Loucy (cell line): ENCODE data around the gene PURA.

Experiments
- EZH2phosphoT487 ChIP-seq: fragments of 200-600 bp; IDR thresholded peaks from 2 replicates; pipeline ENCODE4 v1.6.1; 2018; ENCODE audit warnings: antibody characterized with exemption, mild to moderate bottlenecking, moderate library complexity, borderline replicate concordance
- TF ChIP-seq, protein P1 (sequence below): fragments of 200-600 bp; sonication (generic); conservative IDR thresholded peaks from 2 replicates; pipeline ENCODE4 v1.5.1; 2014; ENCODE audit warnings: mild to moderate bottlenecking, antibody characterized with exemption, low read length

DNA sequence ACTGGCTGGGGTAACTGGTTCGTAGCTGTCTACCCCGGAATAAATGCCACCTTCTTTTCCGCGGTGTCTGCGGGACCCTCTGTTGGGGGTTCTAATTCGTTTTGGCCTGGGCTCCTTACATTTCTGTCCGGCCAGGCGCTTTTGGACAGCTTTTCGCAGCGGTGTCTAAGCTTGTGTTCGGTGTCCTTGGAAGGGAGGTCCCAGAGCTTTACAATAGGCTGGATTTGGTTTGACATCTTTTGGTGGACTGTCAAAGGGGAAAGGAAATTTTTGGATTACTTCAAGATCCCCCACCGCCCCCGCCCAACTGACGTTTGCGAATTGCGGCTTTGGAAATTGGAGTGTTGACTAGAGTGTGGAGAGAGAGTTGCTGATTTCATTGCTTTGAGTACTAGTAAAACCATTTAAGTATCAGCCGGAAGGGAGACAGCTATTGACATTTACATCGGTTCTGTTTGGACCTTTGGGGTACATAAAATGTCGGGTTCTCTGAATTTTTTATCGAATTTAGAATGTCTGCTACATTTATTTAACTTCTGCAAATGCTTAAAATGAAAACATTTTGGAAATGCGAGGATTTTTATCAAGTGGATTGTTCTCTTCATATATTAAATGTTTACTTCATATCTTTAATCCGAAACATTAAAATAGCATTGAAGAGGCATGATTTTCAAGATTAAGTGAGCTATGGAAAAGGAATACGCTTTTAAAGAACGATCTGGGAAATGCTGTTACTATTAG lies 4.7 kb upstream of the PURA start:
- TF ChIP-seq, protein P1, sequence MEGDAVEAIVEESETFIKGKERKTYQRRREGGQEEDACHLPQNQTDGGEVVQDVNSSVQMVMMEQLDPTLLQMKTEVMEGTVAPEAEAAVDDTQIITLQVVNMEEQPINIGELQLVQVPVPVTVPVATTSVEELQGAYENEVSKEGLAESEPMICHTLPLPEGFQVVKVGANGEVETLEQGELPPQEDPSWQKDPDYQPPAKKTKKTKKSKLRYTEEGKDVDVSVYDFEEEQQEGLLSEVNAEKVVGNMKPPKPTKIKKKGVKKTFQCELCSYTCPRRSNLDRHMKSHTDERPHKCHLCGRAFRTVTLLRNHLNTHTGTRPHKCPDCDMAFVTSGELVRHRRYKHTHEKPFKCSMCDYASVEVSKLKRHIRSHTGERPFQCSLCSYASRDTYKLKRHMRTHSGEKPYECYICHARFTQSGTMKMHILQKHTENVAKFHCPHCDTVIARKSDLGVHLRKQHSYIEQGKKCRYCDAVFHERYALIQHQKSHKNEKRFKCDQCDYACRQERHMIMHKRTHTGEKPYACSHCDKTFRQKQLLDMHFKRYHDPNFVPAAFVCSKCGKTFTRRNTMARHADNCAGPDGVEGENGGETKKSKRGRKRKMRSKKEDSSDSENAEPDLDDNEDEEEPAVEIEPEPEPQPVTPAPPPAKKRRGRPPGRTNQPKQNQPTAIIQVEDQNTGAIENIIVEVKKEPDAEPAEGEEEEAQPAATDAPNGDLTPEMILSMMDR, result no peak
- TF ChIP-seq EZH2phosphoT487, result no peak
